ENCODE results near the gene DRGX. TPM values are rescaled to one million over a fixed set of nuclear protein-coding genes. Genes with fewer than 3 reads are reported as not detected.

The DRGX gene
- total and polyA plus RNA-seq, 2 experiments from 2014 or later: not detected

DNA sequence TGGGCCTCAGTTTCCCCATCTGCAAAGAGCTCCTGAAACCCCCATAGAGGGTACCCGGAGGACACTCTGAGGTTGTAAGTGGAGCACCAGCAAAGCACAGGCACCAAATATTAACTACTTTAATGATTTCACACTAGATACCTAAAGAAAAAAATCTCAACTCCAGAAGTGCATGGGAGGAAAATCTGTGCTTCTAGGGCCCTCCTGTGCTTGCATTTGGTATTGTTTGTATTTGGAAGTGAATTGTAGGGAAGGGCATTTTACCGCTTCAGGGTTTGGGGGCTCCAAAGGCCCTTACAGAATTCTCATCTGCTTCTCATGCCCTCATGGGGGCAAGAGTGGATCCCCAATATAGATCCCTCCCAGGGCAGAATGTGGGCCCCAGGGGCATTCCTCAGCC lies 22.4 kb upstream of the DRGX start:
- no peak for DNase-seq (ENCODE audit: low read depth in 1 of 2, low spot score in 1 of 2)
- Histone ChIP-seq H3K9me3 (ENCODE audit: low read depth) (no peaks in the 10 kb centered on the region), H3K4me1 (ENCODE audit: low read depth) (no peaks in the 10 kb centered on the region), H3K36me3 (no peaks in the 10 kb centered on the region), H3K27ac (no peak overlapping the region), H3K27me3 (peaks cover 3% of the 10 kb centered on the region), H3K4me3 (no peak overlapping the region)
- TF ChIP-seq, protein P1, sequence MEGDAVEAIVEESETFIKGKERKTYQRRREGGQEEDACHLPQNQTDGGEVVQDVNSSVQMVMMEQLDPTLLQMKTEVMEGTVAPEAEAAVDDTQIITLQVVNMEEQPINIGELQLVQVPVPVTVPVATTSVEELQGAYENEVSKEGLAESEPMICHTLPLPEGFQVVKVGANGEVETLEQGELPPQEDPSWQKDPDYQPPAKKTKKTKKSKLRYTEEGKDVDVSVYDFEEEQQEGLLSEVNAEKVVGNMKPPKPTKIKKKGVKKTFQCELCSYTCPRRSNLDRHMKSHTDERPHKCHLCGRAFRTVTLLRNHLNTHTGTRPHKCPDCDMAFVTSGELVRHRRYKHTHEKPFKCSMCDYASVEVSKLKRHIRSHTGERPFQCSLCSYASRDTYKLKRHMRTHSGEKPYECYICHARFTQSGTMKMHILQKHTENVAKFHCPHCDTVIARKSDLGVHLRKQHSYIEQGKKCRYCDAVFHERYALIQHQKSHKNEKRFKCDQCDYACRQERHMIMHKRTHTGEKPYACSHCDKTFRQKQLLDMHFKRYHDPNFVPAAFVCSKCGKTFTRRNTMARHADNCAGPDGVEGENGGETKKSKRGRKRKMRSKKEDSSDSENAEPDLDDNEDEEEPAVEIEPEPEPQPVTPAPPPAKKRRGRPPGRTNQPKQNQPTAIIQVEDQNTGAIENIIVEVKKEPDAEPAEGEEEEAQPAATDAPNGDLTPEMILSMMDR (IDR thresholded peaks at IDR 0.05; ENCODE audit: low read depth, low read length): no peak

DNA sequence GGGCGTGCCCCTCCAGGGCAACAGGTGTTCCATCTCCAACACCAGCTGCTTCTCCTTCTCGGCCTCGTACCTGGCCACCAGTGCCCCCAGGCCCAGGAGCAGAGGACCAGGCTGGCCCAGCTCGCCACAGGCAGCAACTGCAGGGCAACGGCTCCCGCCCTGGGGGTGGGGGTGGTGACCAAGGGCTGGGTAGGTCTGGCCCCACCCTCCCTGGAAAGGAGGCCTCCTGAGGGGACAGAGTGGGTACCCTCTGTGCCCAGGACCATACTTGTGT lies 22.1 kb upstream of the DRGX start:
- Histone ChIP-seq H3K4me1 (ENCODE audit: low read depth) (no peaks in the 10 kb centered on the region), H3K4me3 (no peak overlapping the region), H3K27me3 (peaks cover 3% of the 10 kb centered on the region), H3K36me3 (no peaks in the 10 kb centered on the region), H3K27ac (no peak overlapping the region), H3K9me3 (ENCODE audit: low read depth) (no peaks in the 10 kb centered on the region)
- no peak for DNase-seq (ENCODE audit: low read depth in 1 of 2, low spot score in 1 of 2)
- TF ChIP-seq, protein P1 (IDR thresholded peaks at IDR 0.05; ENCODE audit: low read depth, low read length): no peak

GRCh38 chr10:49417311-49418052 lies 21.6 kb upstream of the DRGX start:
- no peak for DNase-seq (ENCODE audit: low read depth in 1 of 2, low spot score in 1 of 2)
- H3K27ac ChIP-seq: no peak overlapping the region
- no peaks in the 10 kb centered on the region for H3K4me1 ChIP-seq (ENCODE audit: low read depth)
- H3K9me3 ChIP-seq (ENCODE audit: low read depth): no peaks in the 10 kb centered on the region
- TF ChIP-seq, protein P1 (IDR thresholded peaks at IDR 0.05; ENCODE audit: low read depth, low read length): no peak
- H3K4me3 ChIP-seq: no peak overlapping the region
- peaks cover 5% of the 10 kb centered on the region for H3K27me3 ChIP-seq
- no peaks in the 10 kb centered on the region for H3K36me3 ChIP-seq

GRCh38 chr10:49415846-49416245 lies 20.0 kb upstream of the DRGX start:
- Histone ChIP-seq H3K9me3 (ENCODE audit: low read depth) (no peaks in the 10 kb centered on the region), H3K27me3 (peaks cover 21% of the 10 kb centered on the region), H3K27ac (no peak overlapping the region), H3K36me3 (no peaks in the 10 kb centered on the region), H3K4me1 (ENCODE audit: low read depth) (no peaks in the 10 kb centered on the region), H3K4me3 (no peak overlapping the region)
- no peak for DNase-seq (ENCODE audit: low read depth in 1 of 2, low spot score in 1 of 2)
- TF ChIP-seq, protein P1 (IDR thresholded peaks at IDR 0.05; ENCODE audit: low read depth, low read length): no peak

- H3K4me1 ChIP-seq (ENCODE audit: low read depth): no peaks in the 10 kb centered on the region
- no peak overlapping the region for H3K27ac ChIP-seq
- DNase-seq (ENCODE audit: low read depth in 1 of 2, low spot score in 1 of 2): no peak
- TF ChIP-seq, protein P1 (IDR thresholded peaks at IDR 0.05; ENCODE audit: low read depth, low read length): no peak
- no peaks in the 10 kb centered on the region for H3K36me3 ChIP-seq
- H3K27me3 ChIP-seq: peaks cover 29% of the 10 kb centered on the region
- no peak overlapping the region for H3K4me3 ChIP-seq
- no peaks in the 10 kb centered on the region for H3K9me3 ChIP-seq (ENCODE audit: low read depth)
Observed at GRCh38 chr10:49415109-49415508, 19.2 kb upstream of the DRGX start.

Measured in cardiac muscle cell (in vitro differentiated cells and primary cell).